Activated naive CD4-positive, alpha-beta T cell treated with anti-CD3 and anti-CD28 coated beads for 36 hours (primary cell): ENCODE results near the gene SYNDIG1. TPM values are rescaled to one million over a fixed set of nuclear protein-coding genes. Genes with fewer than 3 reads are reported as not detected.

ENCODE experiments used
- CTCF ChIA-PET: fragments of 350-600 bp; sonication (Branson Sonifier 250); formaldehyde crosslinking; loops from one replicate; lab custom pipeline; 2021; ENCODE audit warnings: antibody characterized with exemption; lab: Charles Lee
- DNase-seq: peaks from one replicate; pipeline ENCODE4 v3.0.0-alpha.2; 2020
- H3K27ac Mint-ChIP-seq: one replicate; pipeline ENCODE4 v1.8.0; 2021; ENCODE audit warnings: mild to moderate bottlenecking, mixed read lengths
- H3K27me3 Mint-ChIP-seq: one replicate; pipeline ENCODE4 v1.8.0; 2021; ENCODE audit warnings: low read depth, mixed read lengths
- H3K36me3 Mint-ChIP-seq: one replicate; pipeline ENCODE4 v1.8.0; 2021; ENCODE audit warnings: low read depth, mixed read lengths
- H3K4me1 Mint-ChIP-seq: one replicate; pipeline ENCODE4 v1.8.0; 2021; ENCODE audit warnings: low read depth, mixed read lengths
- H3K4me3 Mint-ChIP-seq: one replicate; pipeline ENCODE4 v1.8.0; 2021; ENCODE audit warnings: mild to moderate bottlenecking, moderate library complexity, mixed read lengths
- H3K9me3 Mint-ChIP-seq: one replicate; pipeline ENCODE4 v1.8.0; 2021; ENCODE audit warnings: mixed read lengths
- intact Hi-C: fragments of 100-400 bp; cut with micrococcal nuclease; formaldehyde crosslinking; loops from one replicate; pipeline ENCODE4 v1.15.1; 2023
- total RNA-seq, 2 experiments: library from RNA; stranded (reverse); gene quantifications; one replicate each; pipeline ENCODE4 v1.2.3, GENCODE V29; 2021

The SYNDIG1 gene
- total RNA-seq, 2 experiments from 2014 or later = not detected

GRCh38 chr20:24627291-24627690, 157.9 kb downstream of the SYNDIG1 start:
- no peak overlapping the region for H3K4me3 Mint-ChIP-seq
- H3K36me3 Mint-ChIP-seq = no peaks in the 10 kb centered on the region
- no peaks in the 10 kb centered on the region for H3K9me3 Mint-ChIP-seq
- intact Hi-C loops = no loop called here
- DNase-seq = no peak
- no peak overlapping the region for H3K27ac Mint-ChIP-seq
- no peaks in the 10 kb centered on the region for H3K27me3 Mint-ChIP-seq
- H3K4me1 Mint-ChIP-seq = peaks cover 9% of the 10 kb centered on the region
- CTCF ChIA-PET = interaction anchor here (0.6 kb wide), 1 partner anchor 305 kb away, joined by 3 read pairs; no protein-coding TSS in a partner anchor

- Mint-ChIP-seq H3K4me3 (no peak overlapping the region), H3K27me3 (no peaks in the 10 kb centered on the region), H3K4me1 (peaks cover 9% of the 10 kb centered on the region), H3K36me3 (no peaks in the 10 kb centered on the region), H3K9me3 (no peaks in the 10 kb centered on the region), H3K27ac (no peak overlapping the region)
- intact Hi-C loops = no loop called here
- CTCF ChIA-PET = no interaction called here
- no peak for DNase-seq
Observed at GRCh38 chr20:24627926-24628325, 158.5 kb downstream of the SYNDIG1 start.

GRCh38 chr20:24628985-24629384, 159.6 kb downstream of the SYNDIG1 start:
- peaks cover 9% of the 10 kb centered on the region for H3K4me1 Mint-ChIP-seq
- no peaks in the 10 kb centered on the region for H3K9me3 Mint-ChIP-seq
- no peak for DNase-seq
- H3K4me3 Mint-ChIP-seq = no peak overlapping the region
- intact Hi-C loops = no loop called here
- no peak overlapping the region for H3K27ac Mint-ChIP-seq
- no peaks in the 10 kb centered on the region for H3K27me3 Mint-ChIP-seq
- CTCF ChIA-PET = no interaction called here
- H3K36me3 Mint-ChIP-seq = no peaks in the 10 kb centered on the region

- no peak for DNase-seq
- H3K27me3 Mint-ChIP-seq = no peaks in the 10 kb centered on the region
- H3K36me3 Mint-ChIP-seq = no peaks in the 10 kb centered on the region
- CTCF ChIA-PET = no interaction called here
- intact Hi-C loops = no loop called here
- H3K4me1 Mint-ChIP-seq = peaks cover 9% of the 10 kb centered on the region
- H3K27ac Mint-ChIP-seq = no peak overlapping the region
- no peak overlapping the region for H3K4me3 Mint-ChIP-seq
- no peaks in the 10 kb centered on the region for H3K9me3 Mint-ChIP-seq
Observed at GRCh38 chr20:24629668-24630067, 160.2 kb downstream of the SYNDIG1 start.

- H3K4me1 Mint-ChIP-seq = peaks cover 9% of the 10 kb centered on the region
- intact Hi-C loops = no loop called here
- H3K9me3 Mint-ChIP-seq = no peaks in the 10 kb centered on the region
- H3K27me3 Mint-ChIP-seq = no peaks in the 10 kb centered on the region
- CTCF ChIA-PET = no interaction called here
- no peak overlapping the region for H3K4me3 Mint-ChIP-seq
- H3K36me3 Mint-ChIP-seq = no peaks in the 10 kb centered on the region
- H3K27ac Mint-ChIP-seq = no peak overlapping the region
- DNase-seq = no peak
Observed at GRCh38 chr20:24630486-24631172, 161.2 kb downstream of the SYNDIG1 start.

- no peak overlapping the region for H3K27ac Mint-ChIP-seq
- DNase-seq = no peak
- peaks cover 9% of the 10 kb centered on the region for H3K4me1 Mint-ChIP-seq
- CTCF ChIA-PET = no interaction called here
- no peaks in the 10 kb centered on the region for H3K27me3 Mint-ChIP-seq
- no peaks in the 10 kb centered on the region for H3K36me3 Mint-ChIP-seq
- no peaks in the 10 kb centered on the region for H3K9me3 Mint-ChIP-seq
- intact Hi-C loops = no loop called here
- no peak overlapping the region for H3K4me3 Mint-ChIP-seq
Observed at GRCh38 chr20:24631173-24631505, 161.7 kb downstream of the SYNDIG1 start.

GRCh38 chr20:24632581-24632980, 163.2 kb downstream of the SYNDIG1 start:
- intact Hi-C loops = no loop called here
- CTCF ChIA-PET = no interaction called here
- DNase-seq = no peak
- H3K4me3 Mint-ChIP-seq = no peak overlapping the region
- no peaks in the 10 kb centered on the region for H3K27me3 Mint-ChIP-seq
- no peaks in the 10 kb centered on the region for H3K36me3 Mint-ChIP-seq
- H3K4me1 Mint-ChIP-seq = peaks cover 9% of the 10 kb centered on the region
- no peak overlapping the region for H3K27ac Mint-ChIP-seq
- no peaks in the 10 kb centered on the region for H3K9me3 Mint-ChIP-seq

GRCh38 chr20:24633026-24633425, 163.6 kb downstream of the SYNDIG1 start:
- Mint-ChIP-seq H3K36me3 (no peaks in the 10 kb centered on the region), H3K27ac (no peak overlapping the region), H3K9me3 (no peaks in the 10 kb centered on the region), H3K4me1 (peaks cover 9% of the 10 kb centered on the region), H3K27me3 (no peaks in the 10 kb centered on the region), H3K4me3 (no peak overlapping the region)
- CTCF ChIA-PET = no interaction called here
- no peak for DNase-seq
- intact Hi-C loops = no loop called here

- Mint-ChIP-seq H3K27ac (no peak overlapping the region), H3K9me3 (no peaks in the 10 kb centered on the region), H3K36me3 (no peaks in the 10 kb centered on the region), H3K4me1 (peaks cover 9% of the 10 kb centered on the region), H3K27me3 (no peaks in the 10 kb centered on the region), H3K4me3 (no peak overlapping the region)
- no peak for DNase-seq
- intact Hi-C loops = no loop called here
- CTCF ChIA-PET = no interaction called here
Observed at GRCh38 chr20:24633521-24633920, 164.1 kb downstream of the SYNDIG1 start.

- H3K36me3 Mint-ChIP-seq = no peaks in the 10 kb centered on the region
- CTCF ChIA-PET = no interaction called here
- H3K9me3 Mint-ChIP-seq = no peaks in the 10 kb centered on the region
- no peaks in the 10 kb centered on the region for H3K27me3 Mint-ChIP-seq
- no peak overlapping the region for H3K27ac Mint-ChIP-seq
- DNase-seq = no peak
- no peak overlapping the region for H3K4me3 Mint-ChIP-seq
- intact Hi-C loops = no loop called here
- no peaks in the 10 kb centered on the region for H3K4me1 Mint-ChIP-seq
Observed at GRCh38 chr20:24634855-24635254, 165.4 kb downstream of the SYNDIG1 start.

- Mint-ChIP-seq H3K4me1 (no peaks in the 10 kb centered on the region), H3K36me3 (no peaks in the 10 kb centered on the region), H3K4me3 (no peak overlapping the region), H3K27ac (no peak overlapping the region), H3K27me3 (no peaks in the 10 kb centered on the region), H3K9me3 (no peaks in the 10 kb centered on the region)
- CTCF ChIA-PET = no interaction called here
- intact Hi-C loops = no loop called here
- DNase-seq = no peak
Observed at GRCh38 chr20:24636626-24637025, 167.2 kb downstream of the SYNDIG1 start.

GRCh38 chr20:24637087-24637486, 167.7 kb downstream of the SYNDIG1 start:
- DNase-seq = no peak
- Mint-ChIP-seq H3K4me3 (no peak overlapping the region), H3K4me1 (no peaks in the 10 kb centered on the region), H3K27me3 (no peaks in the 10 kb centered on the region), H3K36me3 (no peaks in the 10 kb centered on the region), H3K9me3 (no peaks in the 10 kb centered on the region), H3K27ac (no peak overlapping the region)
- CTCF ChIA-PET = no interaction called here
- intact Hi-C loops = no loop called here

- Mint-ChIP-seq H3K27ac (no peak overlapping the region), H3K36me3 (no peaks in the 10 kb centered on the region), H3K4me1 (no peaks in the 10 kb centered on the region), H3K4me3 (no peak overlapping the region), H3K27me3 (no peaks in the 10 kb centered on the region), H3K9me3 (no peaks in the 10 kb centered on the region)
- no peak for DNase-seq
- CTCF ChIA-PET = no interaction called here
- intact Hi-C loops = no loop called here
Observed at GRCh38 chr20:24637941-24638340, 168.5 kb downstream of the SYNDIG1 start.
